Neural cell (in vitro differentiated cells): ENCODE results near the gene P2RY6.

Source experiments
- EP300 ChIP-seq: fragments of 450-650 bp; conservative IDR thresholded peaks from 2 replicates; pipeline ENCODE4 v1.6.1; 2014; ENCODE audit warnings: antibody characterized with exemption, mild to moderate bottlenecking, moderate library complexity; ENCODE audit not compliant: poor library complexity, severe bottlenecking
- RAD21 ChIP-seq: fragments of 450-650 bp; conservative IDR thresholded peaks from 2 replicates; pipeline ENCODE4 v1.6.1; 2014; ENCODE audit warnings: antibody characterized with exemption, mild to moderate bottlenecking, moderate library complexity
- SMC3 ChIP-seq: fragments of 450-650 bp; conservative IDR thresholded peaks from 2 replicates; pipeline ENCODE4 v1.6.1; 2014; ENCODE audit warnings: antibody characterized with exemption, mild to moderate bottlenecking, moderate library complexity; ENCODE audit not compliant: poor library complexity
- TAF1 ChIP-seq: IDR thresholded peaks from 2 replicates; pipeline ENCODE4 v1.6.1; 2012; ENCODE audit warnings: low read depth
- TF ChIP-seq, protein P1 (sequence below): fragments of 450-650 bp; IDR thresholded peaks from 2 replicates; pipeline ENCODE4 v1.5.1; 2014; ENCODE audit warnings: antibody characterized with exemption, mild to moderate bottlenecking, moderate library complexity; ENCODE audit not compliant: poor library complexity, severe bottlenecking
- TF ChIP-seq, protein P2 (sequence below): IDR thresholded peaks from 2 replicates; pipeline ENCODE4 v1.6.1; 2012; ENCODE audit warnings: borderline replicate concordance

DNA sequence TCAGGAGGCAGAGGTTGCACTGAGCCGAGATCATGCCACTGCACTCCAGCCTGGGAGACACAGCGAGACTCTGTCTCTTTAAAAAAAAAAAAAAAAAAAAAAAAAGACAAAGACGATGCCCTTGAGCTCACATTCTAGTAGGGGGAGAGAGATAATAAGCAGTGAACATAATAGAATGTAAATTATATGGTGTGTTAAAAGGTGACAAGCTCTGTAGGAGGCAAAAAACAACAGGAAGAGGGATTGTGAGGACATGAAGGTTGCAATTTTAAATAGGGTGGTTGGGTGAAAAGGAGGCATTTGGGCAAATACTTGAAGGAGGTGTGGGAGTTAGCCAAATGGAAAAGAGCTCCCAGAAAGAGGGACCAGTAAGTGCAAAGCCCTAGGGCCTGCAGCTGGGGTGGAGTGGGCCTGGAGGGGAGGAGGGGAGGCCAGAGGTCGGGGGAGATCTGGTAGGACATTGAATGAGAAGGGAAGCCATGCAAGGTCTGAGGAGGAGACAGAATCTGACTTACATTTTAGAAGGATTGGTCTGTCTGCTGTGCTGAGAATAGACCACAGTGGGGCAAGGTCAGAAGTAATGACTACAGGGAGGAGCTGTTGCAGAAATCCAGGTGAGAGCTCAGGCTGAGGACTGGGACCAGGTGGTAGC, 27.4 kb upstream of the P2RY6 start:
- TF ChIP-seq RAD21 (no peak), SMC3 (no peak), EP300 (no peak), TAF1 (no peak)
- TF ChIP-seq, protein P1, sequence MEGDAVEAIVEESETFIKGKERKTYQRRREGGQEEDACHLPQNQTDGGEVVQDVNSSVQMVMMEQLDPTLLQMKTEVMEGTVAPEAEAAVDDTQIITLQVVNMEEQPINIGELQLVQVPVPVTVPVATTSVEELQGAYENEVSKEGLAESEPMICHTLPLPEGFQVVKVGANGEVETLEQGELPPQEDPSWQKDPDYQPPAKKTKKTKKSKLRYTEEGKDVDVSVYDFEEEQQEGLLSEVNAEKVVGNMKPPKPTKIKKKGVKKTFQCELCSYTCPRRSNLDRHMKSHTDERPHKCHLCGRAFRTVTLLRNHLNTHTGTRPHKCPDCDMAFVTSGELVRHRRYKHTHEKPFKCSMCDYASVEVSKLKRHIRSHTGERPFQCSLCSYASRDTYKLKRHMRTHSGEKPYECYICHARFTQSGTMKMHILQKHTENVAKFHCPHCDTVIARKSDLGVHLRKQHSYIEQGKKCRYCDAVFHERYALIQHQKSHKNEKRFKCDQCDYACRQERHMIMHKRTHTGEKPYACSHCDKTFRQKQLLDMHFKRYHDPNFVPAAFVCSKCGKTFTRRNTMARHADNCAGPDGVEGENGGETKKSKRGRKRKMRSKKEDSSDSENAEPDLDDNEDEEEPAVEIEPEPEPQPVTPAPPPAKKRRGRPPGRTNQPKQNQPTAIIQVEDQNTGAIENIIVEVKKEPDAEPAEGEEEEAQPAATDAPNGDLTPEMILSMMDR: no peak
- TF ChIP-seq, protein P2, sequence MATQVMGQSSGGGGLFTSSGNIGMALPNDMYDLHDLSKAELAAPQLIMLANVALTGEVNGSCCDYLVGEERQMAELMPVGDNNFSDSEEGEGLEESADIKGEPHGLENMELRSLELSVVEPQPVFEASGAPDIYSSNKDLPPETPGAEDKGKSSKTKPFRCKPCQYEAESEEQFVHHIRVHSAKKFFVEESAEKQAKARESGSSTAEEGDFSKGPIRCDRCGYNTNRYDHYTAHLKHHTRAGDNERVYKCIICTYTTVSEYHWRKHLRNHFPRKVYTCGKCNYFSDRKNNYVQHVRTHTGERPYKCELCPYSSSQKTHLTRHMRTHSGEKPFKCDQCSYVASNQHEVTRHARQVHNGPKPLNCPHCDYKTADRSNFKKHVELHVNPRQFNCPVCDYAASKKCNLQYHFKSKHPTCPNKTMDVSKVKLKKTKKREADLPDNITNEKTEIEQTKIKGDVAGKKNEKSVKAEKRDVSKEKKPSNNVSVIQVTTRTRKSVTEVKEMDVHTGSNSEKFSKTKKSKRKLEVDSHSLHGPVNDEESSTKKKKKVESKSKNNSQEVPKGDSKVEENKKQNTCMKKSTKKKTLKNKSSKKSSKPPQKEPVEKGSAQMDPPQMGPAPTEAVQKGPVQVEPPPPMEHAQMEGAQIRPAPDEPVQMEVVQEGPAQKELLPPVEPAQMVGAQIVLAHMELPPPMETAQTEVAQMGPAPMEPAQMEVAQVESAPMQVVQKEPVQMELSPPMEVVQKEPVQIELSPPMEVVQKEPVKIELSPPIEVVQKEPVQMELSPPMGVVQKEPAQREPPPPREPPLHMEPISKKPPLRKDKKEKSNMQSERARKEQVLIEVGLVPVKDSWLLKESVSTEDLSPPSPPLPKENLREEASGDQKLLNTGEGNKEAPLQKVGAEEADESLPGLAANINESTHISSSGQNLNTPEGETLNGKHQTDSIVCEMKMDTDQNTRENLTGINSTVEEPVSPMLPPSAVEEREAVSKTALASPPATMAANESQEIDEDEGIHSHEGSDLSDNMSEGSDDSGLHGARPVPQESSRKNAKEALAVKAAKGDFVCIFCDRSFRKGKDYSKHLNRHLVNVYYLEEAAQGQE: no peak
